HFFc6 (cell line): Measurements from ENCODE around the gene IRX1. TPM values are rescaled to one million over a fixed set of nuclear protein-coding genes. Genes with fewer than 3 reads are reported as not detected.

Experiments
- DNase-seq: peaks from one replicate; pipeline ENCODE4 v3.0.0-alpha.2; 2018
- H3K27ac Mint-ChIP-seq: 2 replicates; pipeline ENCODE4 v1.8.0; 2020; ENCODE audit warnings: mild to moderate bottlenecking, mixed read lengths
- H3K27me3 Mint-ChIP-seq: 2 replicates; pipeline ENCODE4 v1.8.0; 2021; ENCODE audit warnings: mild to moderate bottlenecking, moderate library complexity, mixed read lengths; ENCODE audit not compliant: insufficient read depth
- H3K36me3 Mint-ChIP-seq: 2 replicates; pipeline ENCODE4 v1.8.0; 2021; ENCODE audit warnings: low read depth, mixed read lengths
- H3K4me1 Mint-ChIP-seq: 2 replicates; pipeline ENCODE4 v1.8.0; 2020; ENCODE audit warnings: low read depth, mixed read lengths
- H3K4me3 Mint-ChIP-seq: 2 replicates; pipeline ENCODE4 v1.8.0; 2020; ENCODE audit warnings: mild to moderate bottlenecking, moderate library complexity, mixed read lengths
- H3K9me3 Mint-ChIP-seq: 2 replicates; pipeline ENCODE4 v1.8.0; 2020; ENCODE audit warnings: mild to moderate bottlenecking, mixed read lengths
- total RNA-seq, 6 experiments: library from RNA; stranded (reverse); fragmentation: NEBNext Ultra II Directional; extraction: Animal tissue kit (Norgen Biotek cat#: 25700); gene quantifications; 2 replicates in 1 of 6; 3 replicates in 5 of 6; pipeline ENCODE4 v1.2.3, GENCODE V29; 2021
- TF ChIP-seq, protein P1 (sequence below): fragments of 200-600 bp; sonication (generic); IDR thresholded peaks from 2 replicates; pipeline ENCODE4 v1.5.0; 2021; ENCODE audit warnings: antibody characterized with exemption, mild to moderate bottlenecking

The IRX1 gene
- total RNA-seq, 6 experiments from 2014 or later: not detected

DNA sequence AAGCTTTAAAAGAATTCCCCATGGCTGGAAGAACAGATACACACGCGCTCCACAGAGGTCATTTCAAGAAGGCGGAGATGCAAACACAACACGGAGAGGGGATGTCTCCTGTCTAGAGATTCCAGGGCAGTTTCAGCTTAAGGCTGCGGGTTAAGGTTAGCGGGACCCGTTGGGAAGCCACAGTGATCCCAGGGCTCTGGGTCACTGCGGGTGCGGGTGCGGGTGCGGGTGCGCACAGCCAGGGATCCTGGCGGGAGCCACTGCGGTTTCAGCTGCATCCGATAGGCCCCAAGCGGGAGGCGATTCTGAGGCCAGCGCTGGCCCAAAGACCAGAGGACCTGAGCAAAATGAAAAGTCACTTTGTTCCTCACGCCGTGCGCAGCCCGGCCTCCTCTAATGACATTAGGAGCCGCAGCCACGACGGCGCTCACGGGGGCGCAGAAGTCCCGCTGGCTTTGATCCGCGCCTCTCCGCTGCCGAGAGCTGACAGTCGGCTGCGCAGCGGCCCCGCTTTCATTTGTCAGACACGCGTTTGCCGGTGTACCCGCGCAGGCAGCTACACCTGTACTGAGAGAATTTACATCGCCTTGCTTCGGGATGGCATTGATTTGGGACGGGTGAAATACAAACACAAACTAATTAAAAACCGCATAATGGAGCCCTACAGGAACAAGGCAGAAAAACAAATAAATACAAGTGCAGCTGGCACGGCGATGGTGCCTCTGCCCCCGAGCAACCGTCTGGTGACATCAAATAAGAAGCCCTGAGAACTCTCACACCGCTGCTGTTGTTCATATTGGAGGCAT is 5.3 kb upstream of the IRX1 start:
- no peak for DNase-seq
- Mint-ChIP-seq H3K27me3 (no peaks in the 10 kb centered on the region; the same call in 1 of the 2 replicates), H3K9me3 (peaks cover 21% of the 10 kb centered on the region), H3K27ac (no peak overlapping the region), H3K4me3 (no peak overlapping the region), H3K36me3 (no peaks in the 10 kb centered on the region; the same call in 1 of the 2 replicates), H3K4me1 (no peaks in the 10 kb centered on the region)
- TF ChIP-seq, protein P1, sequence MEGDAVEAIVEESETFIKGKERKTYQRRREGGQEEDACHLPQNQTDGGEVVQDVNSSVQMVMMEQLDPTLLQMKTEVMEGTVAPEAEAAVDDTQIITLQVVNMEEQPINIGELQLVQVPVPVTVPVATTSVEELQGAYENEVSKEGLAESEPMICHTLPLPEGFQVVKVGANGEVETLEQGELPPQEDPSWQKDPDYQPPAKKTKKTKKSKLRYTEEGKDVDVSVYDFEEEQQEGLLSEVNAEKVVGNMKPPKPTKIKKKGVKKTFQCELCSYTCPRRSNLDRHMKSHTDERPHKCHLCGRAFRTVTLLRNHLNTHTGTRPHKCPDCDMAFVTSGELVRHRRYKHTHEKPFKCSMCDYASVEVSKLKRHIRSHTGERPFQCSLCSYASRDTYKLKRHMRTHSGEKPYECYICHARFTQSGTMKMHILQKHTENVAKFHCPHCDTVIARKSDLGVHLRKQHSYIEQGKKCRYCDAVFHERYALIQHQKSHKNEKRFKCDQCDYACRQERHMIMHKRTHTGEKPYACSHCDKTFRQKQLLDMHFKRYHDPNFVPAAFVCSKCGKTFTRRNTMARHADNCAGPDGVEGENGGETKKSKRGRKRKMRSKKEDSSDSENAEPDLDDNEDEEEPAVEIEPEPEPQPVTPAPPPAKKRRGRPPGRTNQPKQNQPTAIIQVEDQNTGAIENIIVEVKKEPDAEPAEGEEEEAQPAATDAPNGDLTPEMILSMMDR: no peak

DNA sequence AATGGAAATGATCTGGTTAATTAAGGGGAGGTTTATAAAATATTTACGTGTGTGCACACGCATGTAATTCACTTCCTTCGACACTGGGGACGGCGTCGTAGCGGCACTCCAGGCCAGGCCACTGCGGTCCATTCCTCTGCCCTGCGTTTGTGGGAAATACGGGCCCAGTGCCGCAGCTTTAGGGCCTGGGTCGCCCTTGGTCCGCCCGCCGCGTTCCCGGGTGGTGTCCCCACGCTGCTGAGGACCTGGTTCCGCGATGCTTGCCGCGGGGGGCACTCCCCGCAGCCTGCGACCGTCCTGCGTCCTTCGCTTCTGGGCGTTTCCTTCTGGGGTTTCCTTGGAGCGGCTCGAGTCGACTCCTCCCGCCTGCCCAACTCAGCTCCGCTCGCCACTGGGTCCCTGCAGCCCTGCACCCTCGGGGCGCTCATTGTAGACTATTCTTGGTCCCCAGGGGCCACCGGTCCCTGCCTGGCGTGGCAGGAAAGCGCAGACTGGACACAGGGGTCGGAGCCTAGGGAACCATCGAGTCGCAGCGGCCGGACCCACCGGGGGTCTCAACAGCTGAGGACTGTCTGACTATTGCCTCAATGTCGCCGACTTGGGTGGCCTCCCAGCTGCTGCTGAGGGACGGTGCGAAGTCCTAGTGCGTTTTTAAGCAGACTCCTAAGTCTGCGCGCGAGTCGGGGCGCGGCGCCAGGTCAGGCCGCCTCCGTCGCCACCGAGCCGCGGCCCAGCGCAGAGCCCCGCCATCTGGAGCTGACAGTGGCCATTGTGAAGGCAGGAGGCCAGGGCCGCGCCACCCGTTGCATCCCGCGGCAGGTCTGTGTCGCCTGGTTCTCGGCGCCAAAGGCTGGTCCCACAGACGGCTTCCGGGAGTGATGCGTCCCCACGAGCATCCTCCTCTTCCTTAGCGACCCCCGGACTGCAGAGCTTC is 4.4 kb upstream of the IRX1 start:
- H3K9me3 Mint-ChIP-seq: peaks cover 21% of the 10 kb centered on the region
- no peaks in the 10 kb centered on the region; the same call in 1 of the 2 replicates for H3K27me3 Mint-ChIP-seq
- DNase-seq: no peak
- TF ChIP-seq, protein P1: no peak
- no peak overlapping the region for H3K4me3 Mint-ChIP-seq
- H3K27ac Mint-ChIP-seq: no peak overlapping the region
- H3K4me1 Mint-ChIP-seq: no peaks in the 10 kb centered on the region
- H3K36me3 Mint-ChIP-seq: no peaks in the 10 kb centered on the region; the same call in 1 of the 2 replicates

DNA sequence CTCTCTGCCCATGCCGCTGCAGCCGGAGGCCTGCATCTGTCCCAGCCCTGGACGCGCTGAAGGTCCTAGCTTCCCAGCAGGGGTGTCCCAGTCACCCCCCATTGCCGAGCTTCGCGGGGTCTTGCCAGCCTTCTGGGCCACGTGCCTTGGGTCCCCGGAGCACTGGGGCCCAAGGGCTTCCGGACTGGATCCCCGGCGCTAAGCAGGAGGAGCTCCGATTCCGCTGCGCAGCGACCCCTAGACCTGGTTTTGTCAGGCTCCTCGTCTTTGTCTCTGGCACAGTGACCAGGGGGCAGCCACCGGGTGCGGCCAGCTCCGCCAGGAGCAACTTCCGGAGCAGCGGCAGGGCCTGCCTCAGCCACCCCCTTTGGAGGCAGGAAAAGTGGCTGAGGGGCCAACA is 3.3 kb upstream of the IRX1 start:
- Mint-ChIP-seq H3K36me3 (no peaks in the 10 kb centered on the region; the same call in 1 of the 2 replicates), H3K4me3 (no peak overlapping the region), H3K27ac (no peak overlapping the region), H3K27me3 (no peaks in the 10 kb centered on the region; the same call in 1 of the 2 replicates), H3K9me3 (peaks cover 25% of the 10 kb centered on the region), H3K4me1 (no peaks in the 10 kb centered on the region)
- TF ChIP-seq, protein P1: no peak
- no peak for DNase-seq

DNA sequence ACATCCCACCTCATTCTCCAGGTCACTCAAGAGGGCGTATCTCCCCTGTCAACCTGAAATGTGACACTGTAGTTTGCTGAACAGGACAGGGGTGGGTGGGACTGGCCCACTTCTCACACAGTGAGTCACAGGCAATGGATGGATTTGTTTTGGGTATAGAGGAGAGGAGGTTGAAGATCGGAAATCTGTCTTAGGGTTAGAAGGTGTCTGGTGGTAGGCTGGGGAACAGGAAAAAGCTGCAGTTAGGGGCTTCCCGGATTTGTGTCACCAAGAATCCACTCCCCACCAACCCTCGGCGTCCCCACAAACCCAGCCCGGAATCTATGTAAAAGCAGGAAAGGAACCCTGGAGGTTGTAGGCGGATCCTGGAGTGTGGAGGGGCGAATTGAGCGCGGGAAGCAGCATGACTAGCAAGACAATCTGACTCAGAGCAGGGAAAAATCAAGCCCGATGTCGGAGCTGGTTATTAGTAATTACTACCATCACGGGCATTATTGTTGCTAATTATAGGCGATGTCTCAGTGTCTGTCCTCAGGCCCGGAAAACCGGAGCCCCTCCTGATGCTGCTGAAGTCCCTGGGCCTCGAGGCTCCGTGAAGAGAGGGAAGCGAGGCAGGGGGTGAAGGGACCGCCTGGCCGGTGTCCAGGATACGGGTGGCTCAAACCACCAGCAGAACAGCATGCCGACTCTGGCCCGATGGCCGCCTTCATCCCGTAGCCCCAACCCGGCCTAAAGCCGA is 1.7 kb upstream of the IRX1 start:
- H3K27ac Mint-ChIP-seq: no peak overlapping the region
- no peaks in the 10 kb centered on the region for H3K4me1 Mint-ChIP-seq
- peaks cover 3% of the 10 kb centered on the region; the same call in 1 of the 2 replicates for H3K27me3 Mint-ChIP-seq
- no peak for DNase-seq
- no peak overlapping the region for H3K4me3 Mint-ChIP-seq
- peaks cover 38% of the 10 kb centered on the region for H3K9me3 Mint-ChIP-seq
- TF ChIP-seq, protein P1: no peak
- no peaks in the 10 kb centered on the region; the same call in 1 of the 2 replicates for H3K36me3 Mint-ChIP-seq

DNA sequence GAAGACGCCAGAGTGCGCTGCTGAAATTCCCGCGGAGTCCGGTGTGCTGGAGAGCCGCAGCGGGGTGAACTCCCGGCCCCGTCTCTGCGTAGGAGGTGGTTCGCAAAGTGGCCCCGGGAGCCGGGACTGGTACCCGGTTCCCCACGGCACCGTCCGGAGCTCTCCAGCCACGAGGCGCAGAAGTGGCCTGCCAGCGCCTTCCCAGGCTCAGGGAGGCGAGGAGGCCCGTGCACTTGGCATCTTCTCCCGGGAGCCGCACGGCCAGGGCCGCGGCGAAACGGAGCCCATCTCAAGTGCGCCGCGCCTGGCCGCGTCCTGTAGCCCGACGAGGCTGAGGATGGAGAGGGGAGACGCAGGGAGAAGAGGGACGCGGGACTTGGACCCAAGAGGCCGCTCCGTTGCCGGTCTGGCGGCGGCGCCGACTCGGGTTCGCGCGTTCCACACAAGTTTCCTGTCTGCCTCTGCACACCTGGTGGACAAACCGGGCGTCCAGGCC is 1.1 kb upstream of the IRX1 start:
- Mint-ChIP-seq H3K9me3 (peaks cover 39% of the 10 kb centered on the region), H3K36me3 (peaks cover 5% of the 10 kb centered on the region; the same call in 1 of the 2 replicates), H3K27ac (no peak overlapping the region), H3K27me3 (peaks cover 3% of the 10 kb centered on the region; the same call in 1 of the 2 replicates), H3K4me1 (no peaks in the 10 kb centered on the region), H3K4me3 (no peak overlapping the region)
- DNase-seq: no peak
- TF ChIP-seq, protein P1: no peak
